ENCODE measurements around the gene NUP88. TPM values are rescaled to one million over a fixed set of nuclear protein-coding genes. Genes with fewer than 3 reads are reported as not detected.

Gene NUP88
- total RNA-seq, 2 experiments from 2014 or later: 129 to 142 TPM

DNA sequence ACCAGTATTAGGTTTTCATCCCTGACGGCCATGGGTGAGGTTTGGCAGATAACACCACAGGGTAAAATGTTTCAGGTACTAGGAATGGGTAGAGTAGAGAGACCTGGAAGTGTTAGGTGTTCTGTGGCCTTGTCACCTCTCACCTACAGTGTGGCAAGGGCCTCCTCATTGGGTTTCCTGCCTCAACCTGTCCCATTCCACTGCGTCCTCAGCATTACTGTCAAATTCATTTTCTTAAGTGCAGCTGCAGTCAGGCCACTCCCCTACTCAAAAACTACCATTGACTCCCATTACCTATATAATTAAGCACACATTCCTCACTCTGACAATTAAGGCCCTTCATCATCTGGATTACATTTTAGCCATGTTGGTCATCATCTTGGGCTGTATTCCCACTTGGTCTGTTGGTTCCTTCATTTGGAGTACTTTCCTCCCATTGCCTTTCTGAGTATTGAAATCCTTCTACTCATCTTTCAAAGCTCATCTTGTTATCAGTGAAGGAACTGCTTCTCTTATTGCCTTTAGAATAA is 64.5 kb downstream of the NUP88 start:
- DNase-seq (no peak), ATAC-seq (ENCODE audit: poor library complexity) (no peak)
- Histone ChIP-seq H3K27me3 (ENCODE audit: control insufficient read depth in 1 of 2, insufficient read depth in 2 of 2, low read length in 2 of 2) (no peaks in the 10 kb centered on the region), H3K27ac (ENCODE audit: low read depth in 1 of 2, low read length in 2 of 2) (no peak overlapping the region), H3K4me3 (ENCODE audit: low read length) (no peak overlapping the region), H3K4me1 (ENCODE audit: insufficient read depth, low read length) (no peaks in the 10 kb centered on the region), H3K9me3 (ENCODE audit: control insufficient read depth in 1 of 2, insufficient read depth in 1 of 2, low read length in 2 of 2) (no peaks in the 10 kb centered on the region), H3K36me3 (ENCODE audit: insufficient read depth, low read length) (peaks cover 86% of the 10 kb centered on the region)
- Mint-ChIP-seq H3K27me3 (no peaks in the 10 kb centered on the region), H3K36me3 (ENCODE audit: low read depth) (peaks cover 82% of the 10 kb centered on the region), H3K4me3 (no peak overlapping the region), H3K27ac (no peak overlapping the region), H3K9me3 (no peaks in the 10 kb centered on the region), H3K4me1 (ENCODE audit: low read depth) (no peaks in the 10 kb centered on the region)
- intact Hi-C loops (cut with DNase I, micrococcal nuclease): no loop called here
- TF ChIP-seq CTCF (IDR thresholded peaks at IDR 0.05): no peak
- CTCF ChIA-PET: no interaction called here
- POLR2A ChIA-PET: no interaction called here

DNA sequence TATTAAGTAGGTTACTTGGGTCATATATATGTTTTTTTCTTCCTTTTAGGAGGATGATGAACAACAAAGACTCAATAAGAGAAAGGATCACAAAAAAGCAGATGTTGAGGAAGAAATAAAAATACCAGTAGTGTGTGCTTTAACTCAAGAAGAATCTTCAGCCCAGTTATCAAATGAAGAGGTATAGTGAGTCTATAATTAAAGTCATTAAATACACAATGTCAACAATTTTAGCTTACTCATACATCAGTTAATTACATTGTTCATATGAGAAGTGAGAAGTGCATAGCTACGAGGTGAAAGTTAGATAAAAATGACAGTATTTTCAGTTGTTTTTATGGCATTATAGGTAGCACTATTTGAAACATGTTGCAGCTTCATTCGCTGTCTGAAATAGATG is 65.2 kb downstream of the NUP88 start:
- CTCF ChIA-PET: no interaction called here
- Histone ChIP-seq H3K36me3 (ENCODE audit: insufficient read depth, low read length) (peaks cover 84% of the 10 kb centered on the region), H3K27ac (ENCODE audit: low read depth in 1 of 2, low read length in 2 of 2) (no peak overlapping the region), H3K4me3 (ENCODE audit: low read length) (no peak overlapping the region), H3K27me3 (ENCODE audit: control insufficient read depth in 1 of 2, insufficient read depth in 2 of 2, low read length in 2 of 2) (no peaks in the 10 kb centered on the region), H3K4me1 (ENCODE audit: insufficient read depth, low read length) (no peaks in the 10 kb centered on the region), H3K9me3 (ENCODE audit: control insufficient read depth in 1 of 2, insufficient read depth in 1 of 2, low read length in 2 of 2) (no peaks in the 10 kb centered on the region)
- ATAC-seq (ENCODE audit: poor library complexity): no peak
- H3K27me3 Mint-ChIP-seq: no peaks in the 10 kb centered on the region
- peaks cover 82% of the 10 kb centered on the region for H3K36me3 Mint-ChIP-seq (ENCODE audit: low read depth)
- no peak overlapping the region for H3K4me3 Mint-ChIP-seq
- H3K27ac Mint-ChIP-seq: no peak overlapping the region
- no peak for TF ChIP-seq CTCF (IDR thresholded peaks at IDR 0.05)
- DNase-seq: no peak
- POLR2A ChIA-PET: no interaction called here
- no peaks in the 10 kb centered on the region for H3K9me3 Mint-ChIP-seq
- intact Hi-C loops (cut with DNase I, micrococcal nuclease): no loop called here
- H3K4me1 Mint-ChIP-seq (ENCODE audit: low read depth): no peaks in the 10 kb centered on the region

- Histone ChIP-seq H3K27me3 (ENCODE audit: control insufficient read depth in 1 of 2, insufficient read depth in 2 of 2, low read length in 2 of 2) (no peaks in the 10 kb centered on the region), H3K4me3 (ENCODE audit: low read length) (no peak overlapping the region), H3K36me3 (ENCODE audit: insufficient read depth, low read length) (peaks cover 79% of the 10 kb centered on the region), H3K9me3 (ENCODE audit: control insufficient read depth in 1 of 2, insufficient read depth in 1 of 2, low read length in 2 of 2) (no peaks in the 10 kb centered on the region), H3K4me1 (ENCODE audit: insufficient read depth, low read length) (no peaks in the 10 kb centered on the region), H3K27ac (ENCODE audit: low read depth in 1 of 2, low read length in 2 of 2) (no peak overlapping the region)
- POLR2A ChIA-PET: no interaction called here
- Mint-ChIP-seq H3K4me3 (no peak overlapping the region), H3K36me3 (ENCODE audit: low read depth) (peaks cover 88% of the 10 kb centered on the region), H3K27ac (peak overlapping the region; percentile 0), H3K27me3 (no peaks in the 10 kb centered on the region), H3K9me3 (no peaks in the 10 kb centered on the region), H3K4me1 (ENCODE audit: low read depth) (no peaks in the 10 kb centered on the region)
- ATAC-seq (ENCODE audit: poor library complexity): no peak
- intact Hi-C loops (cut with DNase I, micrococcal nuclease): no loop called here
- CTCF ChIA-PET: no interaction called here
- TF ChIP-seq CTCF (IDR thresholded peaks at IDR 0.05): no peak
- DNase-seq: no peak
Measured at GRCh38 chr17:5352681-5353289, 66.7 kb downstream of the NUP88 start.
